GM12892 (cell line): ENCODE results near the gene ZBTB7A.

Experiments used
- DNase-seq: peaks from one replicate; pipeline ENCODE4 v3.0.0; 2011; ENCODE audit not compliant: insufficient read length
- FAIRE-seq: peaks from 2 replicates; lab custom pipeline; 2011; peaks lifted over from hg19 to GRCh38; lab: Jason Lieb, UNC
- POLR2A ChIP-seq: IDR thresholded peaks from 2 replicates; pipeline ENCODE4 v1.6.1; 2011; ENCODE audit warnings: low read depth, low read length, control low read depth
- POLR2AphosphoS5 ChIP-seq: IDR thresholded peaks from 2 replicates; pipeline ENCODE4 v1.6.1; 2011; ENCODE audit warnings: low read depth, low read length, control low read depth
- TAF1 ChIP-seq: IDR thresholded peaks from 2 replicates; pipeline ENCODE4 v1.6.1; 2011; ENCODE audit warnings: low read depth, mild to moderate bottlenecking, control low read depth, low read length, borderline replicate concordance

The ZBTB7A gene

DNA sequence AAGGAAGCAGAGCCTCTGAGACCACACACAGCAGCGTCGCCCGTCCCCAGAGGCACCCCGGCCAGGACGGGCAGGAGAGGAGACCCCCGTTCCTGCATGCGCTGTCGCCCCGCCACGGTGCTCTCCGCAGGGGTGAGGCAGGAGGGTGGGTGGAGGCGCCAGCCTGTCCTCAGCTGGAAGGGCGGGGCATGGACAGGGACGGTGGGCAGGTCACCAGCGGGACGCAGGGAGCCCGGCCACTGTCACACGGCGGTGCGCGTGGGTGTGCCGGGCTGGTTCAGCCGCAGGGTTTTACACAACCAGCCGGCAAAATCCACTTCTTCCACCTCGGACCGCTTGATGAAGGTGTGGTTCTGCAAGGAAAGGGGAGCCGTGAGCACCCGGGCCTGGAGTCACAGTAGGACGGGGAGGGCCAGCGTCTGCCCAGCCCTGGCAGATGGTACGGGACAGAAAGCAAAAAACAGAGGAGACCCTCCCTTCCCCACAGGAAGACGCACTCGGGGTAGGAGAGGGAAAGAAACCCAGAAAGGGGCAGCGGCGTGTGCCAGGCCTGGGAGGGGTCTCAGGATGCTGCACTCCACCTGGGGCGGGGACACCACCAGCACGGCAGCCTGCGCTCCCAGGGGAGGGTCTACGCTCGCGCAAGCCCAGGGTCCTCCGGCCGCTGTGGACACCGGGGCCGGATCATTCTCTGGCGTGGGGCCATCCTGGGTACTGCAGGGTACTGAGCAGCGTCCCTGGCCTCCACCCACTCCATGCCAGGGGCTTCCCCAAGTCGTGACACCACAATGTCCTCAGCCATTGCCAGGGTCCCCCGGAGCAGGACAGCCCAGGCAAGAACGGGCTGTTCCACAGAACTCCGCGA, 23.9 kb upstream of the ZBTB7A start:
- TF ChIP-seq POLR2A (no peak), POLR2AphosphoS5 (no peak), TAF1 (no peak)
- FAIRE-seq (no peak), DNase-seq (no peak)

GRCh38 chr19:4089946-4090345, 23.2 kb upstream of the ZBTB7A start:
- no peak for DNase-seq
- TF ChIP-seq TAF1 = no peak
- TF ChIP-seq POLR2A = no peak
- no peak for TF ChIP-seq POLR2AphosphoS5
- FAIRE-seq = no peak

DNA sequence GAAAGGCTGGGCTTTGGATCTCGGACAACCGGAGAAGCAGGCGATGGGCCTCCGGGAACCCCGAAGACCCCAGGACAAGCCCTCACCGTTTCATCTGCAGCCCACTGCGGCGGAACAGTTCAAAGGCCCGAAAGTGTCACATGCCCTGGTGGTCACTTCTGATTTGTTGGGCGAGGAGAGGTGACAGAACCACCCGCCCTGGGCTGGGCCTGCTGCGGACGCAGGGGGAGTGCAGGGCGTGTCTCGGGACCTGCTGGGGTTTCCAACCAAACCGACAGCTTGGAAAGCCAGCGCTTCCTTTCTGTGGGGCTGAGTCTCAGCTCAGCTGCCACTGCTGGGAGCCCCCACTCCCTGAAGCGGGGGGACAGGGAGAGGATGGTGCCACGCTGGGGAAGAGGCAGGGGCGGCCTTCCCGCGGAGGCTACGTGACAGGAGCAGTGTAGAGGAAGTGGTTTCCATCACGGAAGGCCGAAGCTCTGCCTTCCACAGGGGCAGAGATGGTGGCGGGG, 22.8 kb upstream of the ZBTB7A start:
- no peak for TF ChIP-seq POLR2AphosphoS5
- TF ChIP-seq TAF1 = no peak
- no peak for TF ChIP-seq POLR2A
- DNase-seq (peak; percentile 27), FAIRE-seq (no peak)

GRCh38 chr19:4088975-4089374, 22.3 kb upstream of the ZBTB7A start:
- TF ChIP-seq POLR2A (no peak), POLR2AphosphoS5 (no peak), TAF1 (no peak)
- DNase-seq (peak; percentile 22), FAIRE-seq (no peak)

DNA sequence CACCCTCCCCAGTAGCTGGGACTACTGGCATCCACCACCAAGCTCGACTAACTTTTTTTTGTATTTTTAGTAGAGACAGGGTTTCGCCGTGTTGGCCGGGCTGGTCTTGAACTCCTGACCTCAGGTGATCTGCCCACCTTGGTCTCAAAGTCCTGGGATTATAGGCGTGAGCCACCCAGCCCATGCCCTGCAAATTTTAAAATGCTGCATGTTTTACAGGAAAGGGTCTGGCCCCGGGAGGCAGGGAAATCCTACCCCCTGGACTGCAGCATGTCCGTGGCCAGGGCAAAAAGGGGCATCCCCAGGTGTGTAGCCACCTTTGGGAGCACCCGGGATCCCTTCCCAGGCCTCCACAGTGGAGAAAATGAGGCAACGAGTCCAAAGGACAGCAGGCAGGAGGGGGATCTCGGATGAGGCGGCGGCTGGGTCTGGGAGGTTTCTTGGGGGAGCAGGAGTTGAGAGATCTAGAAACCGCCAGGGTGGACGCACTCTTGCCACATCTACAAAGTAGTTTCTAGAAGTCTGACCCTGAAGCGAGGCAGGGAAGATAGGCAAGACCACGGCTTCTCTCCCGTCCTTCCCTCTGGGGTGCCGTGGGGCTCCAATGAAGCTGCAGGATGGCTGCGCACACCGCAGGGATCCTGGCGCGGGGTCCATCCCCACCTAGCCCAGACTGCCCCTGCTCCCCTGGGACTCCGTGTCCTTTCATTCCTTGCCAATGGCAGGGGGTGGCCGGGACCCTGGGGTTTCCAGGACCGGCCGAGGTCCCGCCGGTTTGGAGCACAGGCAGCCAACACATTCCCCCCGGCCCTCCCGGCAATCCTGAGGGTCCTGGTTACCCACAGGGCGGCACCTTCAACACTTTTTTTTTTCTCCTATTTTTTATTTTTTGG, 21.3 kb upstream of the ZBTB7A start:
- peak; percentile 19 for DNase-seq
- TF ChIP-seq POLR2A (no peak), POLR2AphosphoS5 (no peak), TAF1 (no peak)
- FAIRE-seq = no peak

DNA sequence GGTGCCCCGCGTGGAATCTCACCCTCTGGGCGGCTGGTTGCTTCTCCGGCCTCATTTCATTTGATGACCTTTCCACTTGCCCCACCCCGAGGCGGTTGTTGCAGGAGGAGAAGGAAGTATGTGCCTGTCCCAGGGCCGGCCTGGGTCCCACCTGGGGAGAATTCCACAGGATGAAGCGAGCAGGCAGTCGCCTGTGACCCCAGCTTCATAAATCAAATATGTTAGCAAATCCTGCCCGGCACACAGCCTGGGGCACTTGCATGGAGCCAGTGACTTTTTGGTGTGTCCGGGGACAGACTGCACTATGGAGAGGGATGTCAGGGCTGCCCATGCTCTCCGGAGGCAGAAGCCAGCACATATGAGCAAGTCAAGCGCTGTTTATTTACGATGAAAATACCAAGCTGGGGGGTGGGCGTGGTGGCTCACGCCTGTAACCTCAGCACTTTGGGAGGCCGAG, 19.7 kb upstream of the ZBTB7A start:
- FAIRE-seq = no peak
- TF ChIP-seq TAF1 (no peak), POLR2A (no peak), POLR2AphosphoS5 (no peak)

DNA sequence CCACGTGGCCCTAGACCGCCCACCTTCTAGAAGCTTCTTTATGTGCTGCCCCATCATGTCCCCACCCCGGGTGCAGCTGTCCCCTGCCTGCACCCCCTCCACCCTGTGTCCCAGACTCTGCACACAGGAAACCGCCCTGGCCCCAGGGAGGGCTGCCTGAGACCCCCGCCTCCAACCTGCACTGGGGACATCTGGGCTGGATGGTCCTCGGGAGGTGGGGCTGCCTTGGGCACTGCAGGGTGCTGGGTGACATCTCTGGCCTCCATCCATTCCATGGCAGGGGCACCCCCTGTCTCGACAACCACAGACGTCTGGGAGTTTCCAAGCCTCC, 17.8 kb upstream of the ZBTB7A start:
- TF ChIP-seq TAF1 = no peak
- TF ChIP-seq POLR2AphosphoS5 = no peak
- TF ChIP-seq POLR2A = no peak
- FAIRE-seq (no peak), DNase-seq (no peak)

More for the DNA sequence above, 19.7 kb upstream of the ZBTB7A start:
- no peak for DNase-seq

- DNase-seq = no peak
Measured at GRCh38 chr19:4083677-4084546, 17.2 kb upstream of the ZBTB7A start.

DNA sequence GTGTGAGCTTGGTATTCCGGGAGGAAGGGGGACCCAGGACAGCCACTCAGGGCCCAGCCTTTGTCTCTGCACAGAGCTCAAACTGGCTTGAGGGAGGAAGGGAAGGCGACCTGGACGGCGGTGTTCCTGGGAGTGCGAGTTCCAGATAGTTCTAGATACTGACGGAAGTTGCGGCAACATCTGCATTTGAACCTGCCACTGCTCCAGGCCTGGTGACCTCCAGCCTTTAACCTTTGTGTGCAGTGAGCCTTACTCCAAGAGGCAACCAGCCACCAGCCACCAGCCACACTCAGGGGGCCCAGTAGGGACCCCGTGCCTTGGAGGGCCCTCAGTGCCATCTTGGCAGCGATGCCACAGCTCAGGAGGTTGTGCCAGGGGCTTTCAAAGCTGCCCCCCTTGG, 15.5 kb upstream of the ZBTB7A start:
- TF ChIP-seq POLR2AphosphoS5 (no peak), POLR2A (no peak), TAF1 (no peak)
- no peak for DNase-seq
- FAIRE-seq = no peak

More at GRCh38 chr19:4083677-4084546, 17.2 kb upstream of the ZBTB7A start:
- peak; percentile 62 for FAIRE-seq
- no peak for TF ChIP-seq TAF1
- TF ChIP-seq POLR2AphosphoS5 = no peak
- TF ChIP-seq POLR2A = no peak

DNA sequence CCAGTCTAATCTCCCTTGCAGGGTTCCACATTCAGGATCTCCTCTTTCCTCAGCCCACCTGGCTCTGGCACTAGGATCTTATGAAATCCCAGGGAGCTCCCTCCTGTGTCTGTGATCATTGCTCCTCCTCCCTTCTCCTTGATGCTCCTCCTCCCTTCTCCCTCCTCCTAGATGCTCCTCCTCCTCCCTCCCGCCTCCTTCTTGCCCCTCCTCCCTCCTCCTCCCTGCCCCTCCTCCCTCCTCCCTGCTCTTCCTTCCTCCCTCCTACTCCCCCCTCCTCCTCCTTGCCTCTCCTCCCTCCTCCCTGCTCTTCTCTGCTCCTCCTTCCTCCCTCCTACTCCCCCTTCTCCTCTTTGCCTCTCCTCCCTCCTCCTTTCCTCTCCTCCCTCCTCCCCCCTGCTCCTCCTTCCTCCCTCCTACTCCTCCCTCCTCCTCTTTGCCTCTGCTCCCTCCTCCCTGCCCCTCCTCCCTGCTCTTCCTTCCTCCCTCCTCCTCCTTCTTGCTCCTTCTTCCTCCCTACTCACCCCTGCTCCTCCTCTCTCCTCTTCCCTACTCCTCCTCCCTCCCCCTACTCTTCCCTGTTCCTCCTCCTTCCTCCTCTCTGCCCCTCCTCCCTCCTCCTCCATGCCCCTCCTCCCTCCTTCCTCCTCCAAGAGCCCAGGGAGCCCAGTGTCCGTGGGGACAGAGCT, 14.9 kb upstream of the ZBTB7A start:
- TF ChIP-seq POLR2A = no peak
- TF ChIP-seq TAF1 = no peak
- no peak for TF ChIP-seq POLR2AphosphoS5
- FAIRE-seq (no peak), DNase-seq (no peak)

DNA sequence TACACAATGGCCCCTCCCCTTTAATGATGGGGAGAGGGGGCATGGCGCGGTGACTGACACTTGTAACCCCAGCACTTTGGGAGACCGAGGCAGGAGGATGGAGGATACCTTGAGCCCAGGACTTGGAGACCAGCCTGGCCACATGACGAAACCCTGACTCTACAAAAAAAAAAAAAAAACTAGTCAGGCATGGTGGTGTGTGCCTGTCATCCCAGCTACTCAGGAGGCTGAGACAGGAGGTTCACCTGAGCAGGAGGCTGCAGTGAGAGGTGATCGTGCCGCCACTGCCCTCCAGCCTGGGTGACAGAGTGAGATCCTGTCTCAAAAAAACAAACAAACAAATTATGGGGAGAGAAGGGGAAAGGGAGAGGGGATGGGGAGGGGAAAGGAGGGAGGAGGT, 13.8 kb upstream of the ZBTB7A start:
- FAIRE-seq = no peak
- no peak for DNase-seq
- no peak for TF ChIP-seq POLR2A
